ENCODE data around the gene OSBPL10.
A peak's percentile ranks its signal among the peaks of the same experiment; 100 is the strongest.

The OSBPL10 gene

DNA sequence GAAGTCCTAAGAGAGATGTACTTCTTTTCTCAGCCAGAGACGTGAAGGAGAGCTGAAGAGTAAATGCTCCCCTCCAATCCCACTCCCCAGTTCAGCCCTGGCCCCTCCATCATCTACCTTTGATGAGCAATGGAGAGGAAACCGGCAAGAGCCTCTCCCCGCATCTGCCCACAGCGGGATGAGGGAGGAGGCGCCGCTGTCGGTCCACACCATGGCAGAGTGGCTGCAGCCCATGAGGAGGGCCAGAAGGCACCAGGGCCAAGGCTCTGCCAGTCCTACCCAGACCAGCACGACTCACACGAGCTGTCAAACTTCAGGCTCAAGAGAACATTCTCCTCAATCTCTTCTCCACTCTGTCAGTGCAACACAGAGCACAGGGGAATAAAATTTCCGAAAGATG is 129.8 kb downstream of the OSBPL10 start:
- DNase-seq (ENCODE audit: low read depth): no peak

- no peak for DNase-seq (ENCODE audit: low read depth)
Measured at GRCh38 chr3:31848911-31849310, 132.2 kb downstream of the OSBPL10 start.

- DNase-seq (ENCODE audit: low read depth): no peak
Measured at GRCh38 chr3:31848163-31848818, 132.8 kb downstream of the OSBPL10 start.

DNA sequence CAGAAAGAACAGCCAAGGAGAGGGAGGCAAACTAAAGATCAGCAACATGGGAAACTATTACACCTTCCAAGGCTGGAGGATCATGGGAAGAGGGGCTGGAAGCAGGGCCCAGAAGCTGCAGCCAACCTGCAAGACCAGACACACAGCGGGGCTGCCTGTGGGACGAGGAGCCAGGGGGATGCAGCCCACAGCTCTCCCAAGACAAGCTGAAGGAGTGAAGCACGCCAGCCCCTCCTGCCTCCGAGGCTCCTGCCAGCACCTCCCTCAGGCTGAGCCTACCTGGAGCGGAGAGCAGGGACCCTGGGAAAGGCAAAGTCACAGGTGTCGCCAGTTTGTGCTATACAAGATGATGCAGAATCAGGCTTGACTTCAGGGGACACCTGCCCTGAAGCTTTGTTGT is 133.3 kb downstream of the OSBPL10 start:
- no peak for DNase-seq (ENCODE audit: low read depth)

- no peak for DNase-seq (ENCODE audit: low read depth)
Measured at GRCh38 chr3:31841515-31841914, 139.5 kb downstream of the OSBPL10 start.

GRCh38 chr3:31840252-31840651 is 140.8 kb downstream of the OSBPL10 start:
- no peak for DNase-seq (ENCODE audit: low read depth)

- DNase-seq (ENCODE audit: low read depth): peak; percentile 9
Measured at GRCh38 chr3:31839144-31839917, 141.7 kb downstream of the OSBPL10 start.

DNA sequence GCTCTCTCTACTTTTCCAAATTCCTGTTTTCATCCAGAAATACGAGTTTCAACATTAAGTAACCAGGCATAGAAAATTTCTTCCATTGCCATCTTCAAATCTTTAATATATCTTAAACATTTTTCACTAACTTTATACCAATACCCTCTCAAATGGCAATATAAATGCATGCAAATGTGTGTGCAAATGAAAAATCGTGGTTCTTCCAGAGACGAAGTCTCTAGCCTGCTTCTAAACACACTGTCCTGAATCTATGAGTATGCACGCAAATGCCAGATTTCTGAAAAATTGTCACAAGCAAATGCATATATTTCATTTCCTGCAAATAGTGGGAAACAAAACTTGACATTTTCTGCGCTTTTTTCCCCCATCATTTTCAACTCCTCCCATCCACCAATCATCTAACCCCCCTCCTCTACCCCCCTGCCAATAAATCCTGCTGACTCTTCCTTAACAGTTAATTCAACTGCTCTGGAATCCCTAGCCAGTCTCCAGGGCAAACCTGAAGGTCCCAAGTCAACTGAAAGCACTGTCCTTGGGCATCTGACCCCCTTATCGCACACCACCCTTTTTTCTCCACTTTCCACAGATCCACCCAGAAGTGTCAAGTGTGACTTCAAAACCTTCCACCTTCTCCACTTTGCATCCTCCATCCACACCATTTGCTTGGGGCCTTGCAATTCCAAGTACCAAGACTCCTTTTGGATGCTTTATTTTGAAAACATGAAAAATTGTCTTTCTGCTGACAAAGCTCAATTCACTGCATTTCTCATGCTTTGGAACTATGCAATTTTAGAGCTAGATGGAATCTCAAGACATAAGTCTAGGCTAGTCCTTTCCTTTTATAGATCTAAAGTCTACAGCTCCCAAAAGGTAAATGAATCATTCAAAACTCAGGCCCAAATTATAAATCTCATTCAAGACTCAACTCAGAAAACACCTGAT is 144.7 kb downstream of the OSBPL10 start:
- no peak for DNase-seq (ENCODE audit: low read depth)

DNA sequence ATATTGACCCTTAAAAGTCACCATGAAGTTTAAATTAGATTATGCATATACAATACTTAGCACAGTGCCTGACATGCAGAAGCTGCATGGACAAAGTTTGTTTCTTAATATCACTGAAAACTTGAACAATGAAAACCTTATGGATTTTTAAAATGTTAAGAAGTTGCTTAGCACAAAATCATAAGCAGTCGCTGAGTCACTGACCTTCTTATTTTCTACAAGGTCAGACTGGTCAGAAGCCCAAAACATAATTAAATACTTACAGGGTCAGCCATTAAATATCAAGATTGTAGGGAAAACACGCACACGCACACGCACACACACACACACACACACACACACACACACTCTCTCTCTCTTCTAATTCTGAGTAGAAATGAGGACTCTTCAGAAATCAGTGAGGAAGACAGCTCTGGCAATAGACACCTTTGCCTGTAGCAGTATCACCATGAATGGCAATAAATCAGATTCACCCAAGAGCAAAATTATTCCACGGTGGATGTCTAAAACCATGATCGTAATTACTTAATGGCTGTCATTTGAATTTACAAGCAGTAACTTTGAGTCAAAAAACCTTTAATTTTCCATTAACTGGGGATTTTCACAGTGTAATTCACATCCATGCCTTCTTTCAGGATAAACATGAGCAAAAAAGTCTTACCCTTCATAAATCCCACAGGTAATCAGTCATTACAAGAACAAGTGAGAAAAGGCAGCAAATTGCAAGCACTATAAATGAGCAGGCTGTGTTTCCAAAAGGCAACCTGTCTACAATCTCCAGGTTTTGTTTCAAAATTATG is 147.5 kb downstream of the OSBPL10 start:
- DNase-seq (ENCODE audit: low read depth): peak; percentile 60

DNA sequence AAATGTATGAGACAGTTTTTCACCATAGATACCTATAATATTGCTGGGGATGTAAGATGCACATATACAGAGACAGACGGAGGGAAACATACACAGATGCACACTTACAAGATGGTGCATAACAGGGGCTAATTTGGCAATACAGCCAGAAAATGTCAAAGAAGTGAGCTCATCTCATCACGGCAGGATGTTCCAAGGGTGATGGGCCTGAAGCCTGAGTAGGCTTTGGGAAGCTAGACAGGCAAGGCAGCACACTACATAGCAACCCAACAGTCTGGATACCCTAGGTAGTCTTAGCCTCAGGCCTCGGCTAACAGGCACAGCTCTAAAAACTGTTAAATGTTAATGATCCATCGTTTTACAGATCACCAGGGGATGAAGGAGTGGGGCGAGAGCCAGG is 148.5 kb downstream of the OSBPL10 start:
- DNase-seq (ENCODE audit: low read depth): no peak

DNA sequence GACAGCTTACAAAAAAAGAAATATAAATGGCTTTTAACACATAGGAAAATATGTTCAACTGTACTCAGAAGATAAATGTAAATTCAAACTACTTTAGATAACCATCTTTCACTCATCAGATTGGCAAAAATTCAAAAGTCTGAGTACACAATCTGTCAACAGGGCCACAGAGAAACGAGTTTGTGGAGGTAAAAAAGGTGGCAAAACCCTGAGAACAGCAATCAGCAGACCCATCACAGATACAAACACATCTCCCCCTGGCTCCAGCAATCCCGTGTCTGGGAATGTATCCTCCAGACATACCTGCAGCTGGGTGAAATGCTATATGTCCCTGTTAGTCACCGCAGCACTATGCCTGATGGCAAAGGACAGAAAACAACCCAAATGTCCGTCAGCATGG is 149.5 kb downstream of the OSBPL10 start:
- DNase-seq (ENCODE audit: low read depth): no peak

GRCh38 chr3:31829826-31830426 is 151.1 kb downstream of the OSBPL10 start:
- DNase-seq (ENCODE audit: low read depth): no peak

- no peak for DNase-seq (ENCODE audit: low read depth)
Measured at GRCh38 chr3:31829010-31829409, 152.1 kb downstream of the OSBPL10 start.

- no peak for DNase-seq (ENCODE audit: low read depth)
Measured at GRCh38 chr3:31828007-31828406, 153.1 kb downstream of the OSBPL10 start.

DNA sequence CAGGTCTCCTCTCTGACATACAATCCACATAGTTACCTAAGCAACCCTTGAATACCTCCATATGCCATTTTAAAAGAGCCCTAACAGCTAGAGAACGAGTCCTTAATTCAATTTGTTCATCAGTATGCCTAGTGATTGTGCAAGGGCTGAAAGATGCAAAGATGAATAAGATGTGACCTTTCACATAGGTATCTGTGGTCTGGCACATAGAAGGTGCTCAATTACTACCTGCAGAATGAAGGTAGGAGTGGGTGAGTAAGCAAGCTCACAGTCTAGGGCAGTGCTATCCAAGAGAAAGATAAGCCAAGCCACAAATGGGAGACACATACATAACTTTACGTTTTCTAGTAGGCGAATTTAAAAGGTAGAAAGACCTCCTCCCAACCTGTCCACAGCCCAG is 157.9 kb downstream of the OSBPL10 start:
- no peak for DNase-seq (ENCODE audit: low read depth)

- DNase-seq (ENCODE audit: low read depth): no peak
Measured at GRCh38 chr3:31821118-31821517, 159.9 kb downstream of the OSBPL10 start.

- DNase-seq (ENCODE audit: low read depth): no peak
Measured at GRCh38 chr3:31819441-31819840, 161.6 kb downstream of the OSBPL10 start.

DNA sequence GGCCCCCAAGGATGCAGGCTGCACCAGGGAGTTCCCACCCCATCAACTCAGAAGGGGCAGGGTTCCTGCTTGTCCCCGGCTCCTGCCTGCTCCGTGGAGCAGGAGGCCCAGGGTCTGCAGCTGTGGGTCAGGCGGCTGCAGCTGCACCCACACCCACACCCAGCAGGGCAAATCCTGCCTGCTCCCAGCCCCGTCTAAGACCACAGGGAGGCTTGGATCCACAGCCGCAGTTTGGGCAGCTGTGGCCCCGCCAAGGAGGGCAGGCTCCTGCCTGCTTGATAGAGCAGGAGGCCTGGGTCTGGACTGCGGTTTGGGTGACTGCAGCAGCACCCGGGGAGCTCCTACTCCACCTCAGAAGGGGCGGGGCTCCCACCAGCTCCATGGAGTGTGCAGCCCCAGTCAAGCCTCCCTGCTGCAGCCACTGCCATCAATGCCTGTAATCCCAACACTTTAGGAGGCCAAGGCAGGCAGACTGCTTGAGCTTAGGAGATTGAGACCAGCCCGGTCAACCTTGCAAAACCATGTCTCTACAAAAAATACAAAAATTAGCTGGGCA is 163.6 kb downstream of the OSBPL10 start:
- no peak for DNase-seq (ENCODE audit: low read depth)

- DNase-seq (ENCODE audit: low read depth): no peak
Measured at GRCh38 chr3:31815631-31816440, 165.2 kb downstream of the OSBPL10 start.

GRCh38 chr3:31815006-31815405 is 166.1 kb downstream of the OSBPL10 start:
- no peak for DNase-seq (ENCODE audit: low read depth)
